Endothelial cell (in vitro differentiated cells): ENCODE data around the gene SDSL. TPM values are rescaled to one million over a fixed set of nuclear protein-coding genes. Genes with fewer than 3 reads are reported as not detected.

Experiments
- DNase-seq: peaks from one replicate; pipeline ENCODE4 v3.0.0; 2021; ENCODE audit warnings: low spot score
- H3K27ac Mint-ChIP-seq: one replicate; pipeline ENCODE4 v1.8.0; 2021; ENCODE audit warnings: mixed read lengths, inconsistent platforms; ENCODE audit not compliant: unreplicated experiment
- H3K27me3 Mint-ChIP-seq: one replicate; pipeline ENCODE4 v1.8.0; 2021; ENCODE audit warnings: mild to moderate bottlenecking, moderate library complexity, mixed read lengths, inconsistent platforms; ENCODE audit not compliant: unreplicated experiment
- H3K36me3 Mint-ChIP-seq: one replicate; pipeline ENCODE4 v1.8.0; 2021; ENCODE audit warnings: mild to moderate bottlenecking, low read depth, mixed read lengths, inconsistent platforms; ENCODE audit not compliant: unreplicated experiment
- H3K4me1 Mint-ChIP-seq: one replicate; pipeline ENCODE4 v1.8.0; 2021; ENCODE audit warnings: mild to moderate bottlenecking, mixed read lengths, inconsistent platforms; ENCODE audit not compliant: unreplicated experiment
- H3K4me3 Mint-ChIP-seq: one replicate; pipeline ENCODE4 v1.8.0; 2021; ENCODE audit warnings: mild to moderate bottlenecking, mixed read lengths, inconsistent platforms; ENCODE audit not compliant: unreplicated experiment
- H3K9me3 Mint-ChIP-seq: one replicate; pipeline ENCODE4 v1.8.0; 2021; ENCODE audit warnings: mixed read lengths, inconsistent platforms; ENCODE audit not compliant: unreplicated experiment
- CTCF ChIP-seq: fragments of 200-600 bp; sonication (generic); IDR thresholded peaks from one replicate; pipeline ENCODE4 v1.5.0; 2021; ENCODE audit warnings: antibody characterized with exemption; ENCODE audit not compliant: unreplicated experiment
- total RNA-seq: library from RNA; stranded (reverse); fragmentation: NEBNext Ultra II Directional; extraction: Animal tissue kit (Norgen Biotek cat#: 25700); gene quantifications from one replicate; pipeline ENCODE4 v1.2.1, GENCODE V29; 2021; ENCODE audit not compliant: unreplicated experiment

The SDSL gene
- total RNA-seq, 1 donor from 2014 or later = 1.3 TPM

GRCh38 chr12:113403435-113404415 lies 18.5 kb upstream of the SDSL start, which contains the start of gene SDS:
Gene SDS (minus strand): TSS chr12:113403887. CDS start chr12:113399708, 4,179 bp downstream.
- Mint-ChIP-seq H3K27ac (no peak within 1 kb of the TSS), H3K4me1 (no peaks in the 10 kb centered on the region), H3K9me3 (no peaks in the 10 kb centered on the region), H3K36me3 (no peaks in the 10 kb centered on the region), H3K27me3 (no peaks in the 10 kb centered on the region), H3K4me3 (no peak within 1 kb of the TSS)
- no peak for TF ChIP-seq CTCF
- DNase-seq = no peak

- H3K27ac Mint-ChIP-seq = peak overlapping the region; percentile 13
- H3K36me3 Mint-ChIP-seq = no peaks in the 10 kb centered on the region
- no peaks in the 10 kb centered on the region for H3K9me3 Mint-ChIP-seq
- H3K27me3 Mint-ChIP-seq = no peaks in the 10 kb centered on the region
- no peak for DNase-seq
- H3K4me1 Mint-ChIP-seq = no peaks in the 10 kb centered on the region
- no peak overlapping the region for H3K4me3 Mint-ChIP-seq
- no peak for TF ChIP-seq CTCF
Observed at GRCh38 chr12:113405694-113406093, 16.5 kb upstream of the SDSL start.

GRCh38 chr12:113407931-113408600 lies 14.1 kb upstream of the SDSL start:
- Mint-ChIP-seq H3K27me3 (peaks cover 3% of the 10 kb centered on the region), H3K4me1 (no peaks in the 10 kb centered on the region), H3K9me3 (no peaks in the 10 kb centered on the region), H3K27ac (no peak overlapping the region), H3K36me3 (no peaks in the 10 kb centered on the region), H3K4me3 (no peak overlapping the region)
- DNase-seq = no peak
- TF ChIP-seq CTCF = no peak

- TF ChIP-seq CTCF = no peak
- no peak for DNase-seq
- no peak overlapping the region for H3K27ac Mint-ChIP-seq
- H3K9me3 Mint-ChIP-seq = no peaks in the 10 kb centered on the region
- no peaks in the 10 kb centered on the region for H3K4me1 Mint-ChIP-seq
- peaks cover 3% of the 10 kb centered on the region for H3K27me3 Mint-ChIP-seq
- no peaks in the 10 kb centered on the region for H3K36me3 Mint-ChIP-seq
- H3K4me3 Mint-ChIP-seq = no peak overlapping the region
Observed at GRCh38 chr12:113408756-113409298, 13.4 kb upstream of the SDSL start.
